ENCODE data around the gene POTEB3.
"Not testable (repeated sequence)": the region's sequence is repeated elsewhere in the genome, so short reads cannot be mapped to it uniquely, and the experiment has no call there.

Gene POTEB3

GRCh38 chr15:21383866-21384485, 56.3 kb downstream of the POTEB3 start:
- H3K27ac ChIP-seq (ENCODE audit: low read depth in 2 of 2, low read length in 2 of 2); H3K4me3 ChIP-seq (ENCODE audit: low read length in 2 of 2); H3K9ac ChIP-seq (ENCODE audit: low read depth in 1 of 2, low read length in 2 of 2); H3K9me3 ChIP-seq (ENCODE audit: control insufficient read depth in 2 of 2, low read length in 2 of 2); H3K27me3 ChIP-seq (ENCODE audit: control insufficient read depth in 2 of 2, insufficient read depth in 2 of 2, low read length in 2 of 2); H3K4me1 ChIP-seq (ENCODE audit: control insufficient read depth in 2 of 2, insufficient read depth in 2 of 2, low read length in 2 of 2); H3K36me3 ChIP-seq (ENCODE audit: control insufficient read depth in 2 of 2, insufficient read depth in 2 of 2, low read length in 2 of 2): not testable (repeated sequence)

DNA sequence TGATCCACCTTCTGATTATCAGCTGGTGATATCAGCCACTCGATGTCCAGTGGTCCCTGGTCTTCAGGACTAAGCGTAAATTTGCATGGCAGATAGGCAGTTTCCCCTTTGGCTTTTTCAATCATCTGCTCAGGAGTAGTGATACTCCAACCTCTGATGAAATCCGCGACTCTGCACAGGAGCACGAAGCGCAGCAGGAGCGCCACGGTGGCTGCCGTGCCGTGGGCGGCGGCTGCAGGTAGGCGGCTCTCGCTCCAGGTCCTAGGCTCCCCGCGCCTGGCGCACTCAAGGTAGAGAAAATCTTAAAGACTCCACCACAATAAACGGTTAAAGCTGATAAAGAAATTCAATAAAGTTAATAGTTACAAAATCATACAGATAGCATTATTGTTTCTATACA, 66.6 kb downstream of the POTEB3 start:
- H3K9me3 ChIP-seq (ENCODE audit: control insufficient read depth in 2 of 2, low read length in 2 of 2); H3K4me1 ChIP-seq (ENCODE audit: control insufficient read depth in 2 of 2, insufficient read depth in 2 of 2, low read length in 2 of 2); H3K27ac ChIP-seq (ENCODE audit: low read depth in 2 of 2, low read length in 2 of 2); H3K36me3 ChIP-seq (ENCODE audit: control insufficient read depth in 2 of 2, insufficient read depth in 2 of 2, low read length in 2 of 2); H3K9ac ChIP-seq (ENCODE audit: low read depth in 1 of 2, low read length in 2 of 2); H3K4me3 ChIP-seq (ENCODE audit: low read length in 2 of 2); H3K27me3 ChIP-seq (ENCODE audit: control insufficient read depth in 2 of 2, insufficient read depth in 2 of 2, low read length in 2 of 2): not testable (repeated sequence)

DNA sequence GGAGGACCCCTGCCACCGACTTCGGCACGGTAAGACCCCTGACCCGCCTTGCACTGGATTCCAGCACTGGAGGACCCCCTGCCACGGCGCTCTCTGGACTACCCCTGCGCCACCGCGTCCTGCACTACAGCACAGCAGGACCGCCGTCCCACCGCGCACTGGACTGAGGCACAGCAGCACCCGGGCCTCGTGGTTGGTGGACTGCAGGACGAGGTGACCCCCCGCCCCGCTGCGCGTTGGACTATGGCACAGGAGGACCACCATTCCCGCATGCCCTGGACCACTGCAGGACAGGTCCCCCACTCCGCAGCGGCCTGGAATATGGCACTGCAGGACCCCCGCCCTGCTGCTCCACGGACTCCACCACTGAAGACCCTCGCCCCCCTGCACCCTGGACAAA, 71.1 kb downstream of the POTEB3 start:
- not testable (repeated sequence) for H3K9ac ChIP-seq (ENCODE audit: low read depth in 1 of 2, low read length in 2 of 2); H3K4me3 ChIP-seq (ENCODE audit: low read length in 2 of 2); H3K36me3 ChIP-seq (ENCODE audit: control insufficient read depth in 2 of 2, insufficient read depth in 2 of 2, low read length in 2 of 2); H3K4me1 ChIP-seq (ENCODE audit: control insufficient read depth in 2 of 2, insufficient read depth in 2 of 2, low read length in 2 of 2); H3K9me3 ChIP-seq (ENCODE audit: control insufficient read depth in 2 of 2, low read length in 2 of 2); H3K27me3 ChIP-seq (ENCODE audit: control insufficient read depth in 2 of 2, insufficient read depth in 2 of 2, low read length in 2 of 2); H3K27ac ChIP-seq (ENCODE audit: low read depth in 2 of 2, low read length in 2 of 2)

GRCh38 chr15:21368625-21369024, 71.7 kb downstream of the POTEB3 start:
- H3K36me3 ChIP-seq (ENCODE audit: control insufficient read depth in 2 of 2, insufficient read depth in 2 of 2, low read length in 2 of 2); H3K4me3 ChIP-seq (ENCODE audit: low read length in 2 of 2); H3K27me3 ChIP-seq (ENCODE audit: control insufficient read depth in 2 of 2, insufficient read depth in 2 of 2, low read length in 2 of 2); H3K9ac ChIP-seq (ENCODE audit: low read depth in 1 of 2, low read length in 2 of 2); H3K9me3 ChIP-seq (ENCODE audit: control insufficient read depth in 2 of 2, low read length in 2 of 2); H3K27ac ChIP-seq (ENCODE audit: low read depth in 2 of 2, low read length in 2 of 2); H3K4me1 ChIP-seq (ENCODE audit: control insufficient read depth in 2 of 2, insufficient read depth in 2 of 2, low read length in 2 of 2): not testable (repeated sequence)
